ENCODE measurements around the gene POLR3K.

POLR3K gene

GRCh38 chr16:75580-76501, 22.4 kb upstream of the POLR3K start:
- POLR2A ChIA-PET, result interaction anchor here (0.5 kb wide), 2 partner anchors 18 to 147 kb away, joined by 6 to 7 read pairs; no protein-coding TSS in a partner anchor
- no peak for DNase-seq (ENCODE audit: extremely low spot score)
- CTCF ChIA-PET, result interaction anchor here (1.3 to 32.8 kb wide), 3 partner anchors 11 to 287 kb away, joined by 3 to 701 read pairs (median 44); no protein-coding TSS in a partner anchor
- no peak for TF ChIP-seq CTCF (IDR thresholded peaks at IDR 0.05; ENCODE audit: control extremely low read depth, extremely low read depth, low read depth, missing control alignments)

GRCh38 chr16:74747-75334, 21.4 kb upstream of the POLR3K start:
- DNase-seq (ENCODE audit: extremely low spot score), result no peak
- no peak for TF ChIP-seq CTCF (IDR thresholded peaks at IDR 0.05; ENCODE audit: control extremely low read depth, extremely low read depth, low read depth, missing control alignments)
- CTCF ChIA-PET, result interaction anchor here (1.1 to 32.8 kb wide), 4 partner anchors 10 to 288 kb away, joined by 3 to 701 read pairs (median 24); no protein-coding TSS in a partner anchor
- POLR2A ChIA-PET, result interaction anchor here (0.5 kb wide), 1 partner anchor 19 kb away, joined by 7 read pairs; no protein-coding TSS in a partner anchor

GRCh38 chr16:74051-74746, 20.8 kb upstream of the POLR3K start:
- CTCF ChIA-PET, result interaction anchor here (0.7 to 32.8 kb wide), 4 partner anchors 9 to 44 kb away, joined by 3 to 701 read pairs (median 24); no protein-coding TSS in a partner anchor
- no peak for DNase-seq (ENCODE audit: extremely low spot score)
- POLR2A ChIA-PET, result no interaction called here
- no peak for TF ChIP-seq CTCF (IDR thresholded peaks at IDR 0.05; ENCODE audit: control extremely low read depth, extremely low read depth, low read depth, missing control alignments)

DNA sequence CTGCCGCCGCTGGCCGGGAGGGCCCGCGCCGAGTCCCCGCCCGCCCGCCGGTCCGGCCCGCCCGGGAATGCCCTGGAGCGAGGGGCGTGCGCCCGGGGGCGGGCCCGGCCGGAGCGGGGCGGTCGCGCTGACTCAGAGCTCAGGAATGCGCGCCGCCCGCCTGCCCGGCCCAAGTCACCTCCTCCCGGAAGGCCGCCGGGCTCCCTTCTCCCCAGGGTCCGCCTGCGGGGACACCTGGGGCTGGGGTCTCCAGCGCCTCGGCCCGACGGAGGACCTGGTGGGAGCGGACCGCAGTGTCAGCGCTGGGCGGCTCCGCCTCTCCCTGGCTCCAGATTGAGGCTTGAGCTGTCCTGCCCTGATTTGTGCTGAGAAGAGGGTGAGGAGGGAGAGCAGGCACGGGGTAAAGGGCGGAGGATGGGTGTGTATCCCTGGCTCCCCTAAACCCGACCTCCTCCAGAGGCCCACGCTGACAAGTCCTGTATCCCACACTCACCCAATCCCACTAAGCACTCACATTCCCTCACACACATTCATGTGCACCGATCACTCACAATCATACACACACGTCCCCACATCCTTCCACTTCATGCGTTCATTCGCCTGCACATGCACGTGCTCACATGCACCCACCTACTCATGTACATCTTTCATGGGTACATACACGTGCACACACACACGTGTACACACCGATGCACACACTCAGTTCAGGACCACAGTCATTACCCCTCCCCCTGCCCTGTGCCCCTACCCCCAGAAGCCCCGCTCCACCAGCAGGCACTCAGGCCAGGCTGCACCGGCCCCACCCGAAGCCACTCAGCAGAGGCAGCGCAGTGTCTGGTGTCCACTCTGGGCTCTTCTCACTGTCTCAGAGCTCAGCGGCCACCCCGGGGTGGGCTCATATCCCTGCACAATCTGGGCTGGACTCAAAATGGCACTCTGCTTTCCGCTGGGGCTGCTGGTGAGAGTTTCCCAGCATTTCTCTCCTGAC, 19.4 kb upstream of the POLR3K start, which contains the start of gene RHBDF1:
RHBDF1 (minus strand) TSS at position 71 of the 988 bp plus-strand sequence. CDS start 7,616 bp downstream, outside the sequence.
- CTCF ChIA-PET, result interaction anchor here (1.2 to 32.8 kb wide), 4 partner anchors 9 to 34 kb away, joined by 3 to 701 read pairs (median 14); no protein-coding TSS in a partner anchor
- no peak for TF ChIP-seq CTCF (IDR thresholded peaks at IDR 0.05; ENCODE audit: control extremely low read depth, extremely low read depth, low read depth, missing control alignments)
- peak; percentile 59 for DNase-seq (ENCODE audit: extremely low spot score)
- POLR2A ChIA-PET, result no interaction called here

- ChIA-PET POLR2A (no interaction called here), CTCF (interaction anchor here (1.2 to 32.8 kb wide), 4 partner anchors 8 to 35 kb away, joined by 3 to 701 read pairs (median 14); no protein-coding TSS in a partner anchor)
- DNase-seq (ENCODE audit: extremely low spot score), result no peak
- no peak for TF ChIP-seq CTCF (IDR thresholded peaks at IDR 0.05; ENCODE audit: control extremely low read depth, extremely low read depth, low read depth, missing control alignments)
Observed at GRCh38 chr16:71540-72401, 18.4 kb upstream of the POLR3K start.

Measured in GM10248 (cell line).